ENCODE measurements around the gene PLEKHH1.
A peak's percentile ranks its signal among the peaks of the same experiment; 100 is the strongest.

Gene PLEKHH1

GRCh38 chr14:67532998-67533753, at the start of gene PLEKHH1:
Gene PLEKHH1 (plus strand): TSS chr14:67533290. CDS start chr14:67541868, 8,578 bp downstream.
- peak; percentile 47 for DNase-seq (ENCODE audit: low spot score)

- no peak for DNase-seq (ENCODE audit: low spot score)
Measured at GRCh38 chr14:67483579-67484285, 49.4 kb upstream of the PLEKHH1 start.

GRCh38 chr14:67485501-67486095, 47.5 kb upstream of the PLEKHH1 start:
- no peak for DNase-seq (ENCODE audit: low spot score)

GRCh38 chr14:67486890-67487289, 46.2 kb upstream of the PLEKHH1 start:
- no peak for DNase-seq (ENCODE audit: low spot score)

GRCh38 chr14:67487332-67487731, 45.8 kb upstream of the PLEKHH1 start:
- DNase-seq (ENCODE audit: low spot score) = no peak

GRCh38 chr14:67487937-67488893, 44.9 kb upstream of the PLEKHH1 start, which contains the start of gene TMEM229B:
Gene TMEM229B (minus strand): TSS chr14:67488721. CDS start chr14:67473923, 14,798 bp downstream.
- no peak for DNase-seq (ENCODE audit: low spot score)

GRCh38 chr14:67490196-67490595, 42.9 kb upstream of the PLEKHH1 start:
- no peak for DNase-seq (ENCODE audit: low spot score)

GRCh38 chr14:67491285-67491684, 41.8 kb upstream of the PLEKHH1 start:
- no peak for DNase-seq (ENCODE audit: low spot score)

- no peak for DNase-seq (ENCODE audit: low spot score)
Measured at GRCh38 chr14:67491741-67492507, 41.2 kb upstream of the PLEKHH1 start.

- no peak for DNase-seq (ENCODE audit: low spot score)
Measured at GRCh38 chr14:67492538-67492937, 40.6 kb upstream of the PLEKHH1 start.

GRCh38 chr14:67493092-67493717, 39.9 kb upstream of the PLEKHH1 start:
- DNase-seq (ENCODE audit: low spot score) = no peak

GRCh38 chr14:67495827-67496226, 37.3 kb upstream of the PLEKHH1 start:
- DNase-seq (ENCODE audit: low spot score) = no peak

- DNase-seq (ENCODE audit: low spot score) = no peak
Measured at GRCh38 chr14:67497216-67497615, 35.9 kb upstream of the PLEKHH1 start.

GRCh38 chr14:67497716-67498115, 35.4 kb upstream of the PLEKHH1 start:
- no peak for DNase-seq (ENCODE audit: low spot score)

- no peak for DNase-seq (ENCODE audit: low spot score)
Measured at GRCh38 chr14:67500981-67501380, 32.1 kb upstream of the PLEKHH1 start.

- no peak for DNase-seq (ENCODE audit: low spot score)
Measured at GRCh38 chr14:67501670-67502069, 31.4 kb upstream of the PLEKHH1 start.

- no peak for DNase-seq (ENCODE audit: low spot score)
Measured at GRCh38 chr14:67502867-67503266, 30.2 kb upstream of the PLEKHH1 start.

GRCh38 chr14:67503331-67503730, 29.8 kb upstream of the PLEKHH1 start:
- DNase-seq (ENCODE audit: low spot score) = no peak

GRCh38 chr14:67505254-67505653, 27.8 kb upstream of the PLEKHH1 start:
- no peak for DNase-seq (ENCODE audit: low spot score)

- no peak for DNase-seq (ENCODE audit: low spot score)
Measured at GRCh38 chr14:67508956-67509355, 24.1 kb upstream of the PLEKHH1 start.

GRCh38 chr14:67510121-67510520, 23.0 kb upstream of the PLEKHH1 start:
- DNase-seq (ENCODE audit: low spot score) = no peak
